SK-N-MC (cell line): ENCODE data around the gene IHH.

Experiments used
- EZH2 ChIP-seq: fragments of 200-600 bp; sonication (generic); IDR thresholded peaks from one replicate; pipeline ENCODE4 v1.6.1; 2017; ENCODE audit warnings: antibody characterized with exemption
- FOXP2 ChIP-seq: optimal IDR thresholded peaks from 2 replicates; pipeline ENCODE3; 2011; ENCODE audit warnings: mild to moderate bottlenecking, moderate library complexity; ENCODE audit not compliant: insufficient read depth; ENCODE audit errors: extremely low read length, control extremely low read depth
- POLR2AphosphoS5 ChIP-seq: IDR thresholded peaks from 2 replicates; pipeline ENCODE4 v1.6.1; 2012; ENCODE audit warnings: mild to moderate bottlenecking, low read depth, low read length, borderline replicate concordance

DNA sequence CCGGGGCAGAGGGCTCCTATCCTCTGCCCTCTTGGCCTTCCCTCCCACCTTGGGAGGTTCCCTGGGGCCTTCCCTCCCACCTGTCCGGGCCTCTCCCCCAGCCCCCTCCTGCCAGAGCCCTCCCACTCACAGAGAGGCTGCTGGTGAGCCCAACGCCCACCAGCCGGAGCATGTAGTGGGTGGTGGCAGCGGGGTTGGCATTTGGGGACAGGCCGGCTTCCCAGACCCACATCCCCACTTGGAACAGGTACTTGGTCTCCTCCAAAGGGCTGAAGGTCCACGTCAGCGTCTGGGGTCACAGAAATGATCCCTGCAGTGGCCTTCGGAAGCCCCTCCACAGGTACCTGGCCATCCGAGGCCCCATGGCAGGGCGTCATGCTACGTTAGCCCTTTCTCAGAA, 38.7 kb downstream of the IHH start:
- no peak for TF ChIP-seq POLR2AphosphoS5
- no peak for TF ChIP-seq EZH2
- no peak for TF ChIP-seq FOXP2
